Breast epithelium (tissue), 4 donors: Measurements from ENCODE around the gene ITGA3. TPM values are rescaled to one million over a fixed set of nuclear protein-coding genes. Genes with fewer than 3 reads are reported as not detected.

Experiments
- DNase-seq, 2 donors: peaks; one replicate each; pipeline ENCODE4 v3.0.0-alpha.2; 2019; ENCODE audit warnings: low spot score in 2 of 2
- H3K27ac ChIP-seq, 2 donors: fragments of 200-600 bp; sonication (generic) in 1 of 2; one replicate each; pipeline ENCODE4 v1.5.1; 2016 to 2019; ENCODE audit warnings: mild to moderate bottlenecking in 1 of 2
- H3K27me3 ChIP-seq, 2 donors: fragments of 200-600 bp; sonication (generic) in 1 of 2; one replicate each; pipeline versions ENCODE4 v1.5.1 to v1.6.0; 2017 to 2019; ENCODE audit warnings: control low read depth in 1 of 2, mild to moderate bottlenecking in 1 of 2
- H3K36me3 ChIP-seq: fragments of 200-600 bp; one replicate; pipeline ENCODE4 v1.5.1; 2019
- H3K4me1 ChIP-seq, 2 donors: fragments of 200-600 bp; sonication (generic); one replicate each; pipeline ENCODE4 v1.5.1; 2016 to 2019; ENCODE audit warnings: control low read depth in 1 of 2
- H3K4me3 ChIP-seq, 3 donors: fragments of 200-600 bp; sonication (generic); 1 replicate in 2 of 3; 2 replicates in 1 of 3; pipeline ENCODE4 v1.5.1; 2016 to 2019; ENCODE audit warnings: mild to moderate bottlenecking in 3 of 3, moderate library complexity in 2 of 3
- H3K9me3 ChIP-seq, 2 donors: fragments of 200-600 bp; sonication (generic) in 1 of 2; one replicate each; pipeline ENCODE4 v1.5.1; 2016 to 2019; ENCODE audit warnings: control low read depth in 1 of 2
- CTCF ChIP-seq, 3 donors: fragments of 450-650 bp; IDR thresholded peaks; one replicate each; pipeline ENCODE4 v1.5.1; 2016 to 2017; ENCODE audit warnings: antibody characterized with exemption in 3 of 3, mild to moderate bottlenecking in 3 of 3, moderate library complexity in 3 of 3
- POLR2A ChIP-seq: fragments of 450-650 bp; IDR thresholded peaks from one replicate; pipeline ENCODE4 v1.6.1; 2016; ENCODE audit warnings: antibody characterized with exemption, mild to moderate bottlenecking, moderate library complexity
- POLR2AphosphoS5 ChIP-seq, 3 donors: sonication (generic); formaldehyde crosslinking; IDR thresholded peaks; one replicate each; pipeline ENCODE4 v1.6.1; 2017; ENCODE audit warnings: antibody characterized with exemption in 3 of 3
- intact Hi-C: fragments of 100-400 bp; cut with DNase I; formaldehyde crosslinking; loops from one replicate; pipeline ENCODE4 v1.15.1; 2023; ENCODE audit warnings: low total_unique reads
- total RNA-seq, 3 donors: library from RNA; depleted of rRNA; stranded (reverse); fragments of >200 nt; gene quantifications; one replicate each; pipeline ENCODE4 v1.1.0, GENCODE V29; 2016

ITGA3 gene
- total RNA-seq, 3 donors from 2014 or later: 10.6 to 67.6 (median 48.5) TPM

GRCh38 chr17:50087246-50087911, 31.5 kb downstream of the ITGA3 start:
- H3K4me3 ChIP-seq: no peak overlapping the region
- no peaks in the 10 kb centered on the region for H3K4me1 ChIP-seq
- H3K9me3 ChIP-seq: no peaks in the 10 kb centered on the region
- intact Hi-C loops: loop anchor here (2.0 kb wide), 1 partner anchor 65 kb away; no protein-coding TSS in a partner anchor
- H3K27ac ChIP-seq: no peak overlapping the region
- no peak for TF ChIP-seq POLR2AphosphoS5 (IDR thresholded peaks at IDR 0.05)
- no peak for TF ChIP-seq POLR2A
- peak; percentile 83 to 94 (median 93) for TF ChIP-seq CTCF (IDR thresholded peaks at IDR 0.05)
- H3K27me3 ChIP-seq: no peaks in the 10 kb centered on the region
- no peaks in the 10 kb centered on the region for H3K36me3 ChIP-seq
- DNase-seq: peak in 1 of 2 donors; percentile 64

GRCh38 chr17:50087912-50088405, 32.0 kb downstream of the ITGA3 start:
- Histone ChIP-seq H3K27me3 (no peaks in the 10 kb centered on the region), H3K9me3 (no peaks in the 10 kb centered on the region), H3K4me1 (no peaks in the 10 kb centered on the region), H3K36me3 (no peaks in the 10 kb centered on the region), H3K27ac (no peak overlapping the region), H3K4me3 (no peak overlapping the region)
- intact Hi-C loops: loop anchor here (2.0 kb wide), 1 partner anchor 65 kb away; no protein-coding TSS in a partner anchor
- no peak for TF ChIP-seq POLR2AphosphoS5 (IDR thresholded peaks at IDR 0.05)
- TF ChIP-seq POLR2A: no peak
- TF ChIP-seq CTCF (IDR thresholded peaks at IDR 0.05): no peak
- DNase-seq: no peak

- H3K4me3 ChIP-seq: no peak overlapping the region
- H3K9me3 ChIP-seq: no peaks in the 10 kb centered on the region
- TF ChIP-seq POLR2A (no peak), CTCF (IDR thresholded peaks at IDR 0.05) (no peak), POLR2AphosphoS5 (IDR thresholded peaks at IDR 0.05) (no peak)
- H3K4me1 ChIP-seq: no peaks in the 10 kb centered on the region
- intact Hi-C loops: no loop called here
- DNase-seq: no peak
- H3K27me3 ChIP-seq: no peaks in the 10 kb centered on the region
- H3K27ac ChIP-seq: no peak overlapping the region
- no peaks in the 10 kb centered on the region for H3K36me3 ChIP-seq
Observed at GRCh38 chr17:50088952-50089825, 33.3 kb downstream of the ITGA3 start.

GRCh38 chr17:50090071-50090470, 34.2 kb downstream of the ITGA3 start:
- DNase-seq: no peak
- Histone ChIP-seq H3K4me3 (no peak overlapping the region), H3K27ac (no peak overlapping the region), H3K27me3 (no peaks in the 10 kb centered on the region), H3K4me1 (no peaks in the 10 kb centered on the region), H3K36me3 (no peaks in the 10 kb centered on the region), H3K9me3 (no peaks in the 10 kb centered on the region)
- TF ChIP-seq POLR2AphosphoS5 (IDR thresholded peaks at IDR 0.05) (no peak), CTCF (IDR thresholded peaks at IDR 0.05) (no peak), POLR2A (no peak)
- intact Hi-C loops: no loop called here
